Osteocyte (in vitro differentiated cells): ENCODE data around the gene GARIN5B. TPM values are rescaled to one million over a fixed set of nuclear protein-coding genes. Genes with fewer than 3 reads are reported as not detected.

Experiments used
- DNase-seq: peaks from one replicate; pipeline ENCODE4 v3.0.0; 2021; ENCODE audit warnings: mixed read lengths; ENCODE audit not compliant: unreplicated experiment; ENCODE audit errors: extremely low spot score
- H3K27ac Mint-ChIP-seq: one replicate; pipeline ENCODE4 v1.8.0; 2021; ENCODE audit warnings: mild to moderate bottlenecking, mixed read lengths; ENCODE audit not compliant: unreplicated experiment
- H3K27me3 Mint-ChIP-seq: one replicate; pipeline ENCODE4 v1.8.0; 2021; ENCODE audit warnings: mixed read lengths; ENCODE audit not compliant: unreplicated experiment
- H3K36me3 Mint-ChIP-seq: one replicate; pipeline ENCODE4 v1.8.0; 2021; ENCODE audit warnings: mixed read lengths; ENCODE audit not compliant: unreplicated experiment
- H3K4me1 Mint-ChIP-seq: one replicate; pipeline ENCODE4 v1.8.0; 2021; ENCODE audit warnings: mixed read lengths; ENCODE audit not compliant: unreplicated experiment
- H3K4me3 Mint-ChIP-seq: one replicate; pipeline ENCODE4 v1.8.0; 2021; ENCODE audit warnings: mild to moderate bottlenecking, moderate library complexity, mixed read lengths; ENCODE audit not compliant: unreplicated experiment
- H3K9me3 Mint-ChIP-seq: one replicate; pipeline ENCODE4 v1.8.0; 2021; ENCODE audit warnings: mixed read lengths; ENCODE audit not compliant: unreplicated experiment
- total RNA-seq: library from RNA; stranded (reverse); gene quantifications from 2 replicates; pipeline ENCODE4 v1.2.1, GENCODE V29; 2021
- TF ChIP-seq, protein P1 (sequence below): fragments of 200-600 bp; sonication (generic); IDR thresholded peaks from 2 replicates; pipeline ENCODE4 v1.5.0; 2021; ENCODE audit warnings: antibody characterized with exemption, mild to moderate bottlenecking, moderate library complexity

The GARIN5B gene
- total RNA-seq, 1 donor from 2014 or later: not detected

DNA sequence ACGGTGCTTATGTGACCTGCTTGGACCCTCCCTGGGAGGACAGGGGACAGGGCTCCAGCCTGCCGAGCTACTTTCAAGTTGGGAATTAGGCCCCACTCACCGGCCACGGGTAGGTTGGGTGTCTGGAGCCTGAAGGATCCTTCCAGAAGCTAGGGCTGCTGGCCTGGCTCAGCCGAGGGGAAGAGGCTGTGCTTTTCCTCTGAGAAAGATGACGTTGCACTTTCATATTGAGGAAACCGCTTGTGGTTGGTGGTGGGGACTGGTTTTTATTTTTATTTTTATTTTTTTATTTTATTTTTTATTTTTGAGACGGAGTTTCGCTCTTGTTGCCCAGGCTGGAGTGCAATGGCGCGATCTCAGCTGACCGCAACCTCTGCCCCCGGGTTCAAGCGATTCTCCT lies 37.9 kb downstream of the GARIN5B start, which contains the start of gene TMEM150B:
TSS of gene TMEM150B (minus strand) at position 170 of the 400 bp plus-strand sequence. CDS start 4,305 bp downstream, outside the sequence.
- TF ChIP-seq, protein P1, sequence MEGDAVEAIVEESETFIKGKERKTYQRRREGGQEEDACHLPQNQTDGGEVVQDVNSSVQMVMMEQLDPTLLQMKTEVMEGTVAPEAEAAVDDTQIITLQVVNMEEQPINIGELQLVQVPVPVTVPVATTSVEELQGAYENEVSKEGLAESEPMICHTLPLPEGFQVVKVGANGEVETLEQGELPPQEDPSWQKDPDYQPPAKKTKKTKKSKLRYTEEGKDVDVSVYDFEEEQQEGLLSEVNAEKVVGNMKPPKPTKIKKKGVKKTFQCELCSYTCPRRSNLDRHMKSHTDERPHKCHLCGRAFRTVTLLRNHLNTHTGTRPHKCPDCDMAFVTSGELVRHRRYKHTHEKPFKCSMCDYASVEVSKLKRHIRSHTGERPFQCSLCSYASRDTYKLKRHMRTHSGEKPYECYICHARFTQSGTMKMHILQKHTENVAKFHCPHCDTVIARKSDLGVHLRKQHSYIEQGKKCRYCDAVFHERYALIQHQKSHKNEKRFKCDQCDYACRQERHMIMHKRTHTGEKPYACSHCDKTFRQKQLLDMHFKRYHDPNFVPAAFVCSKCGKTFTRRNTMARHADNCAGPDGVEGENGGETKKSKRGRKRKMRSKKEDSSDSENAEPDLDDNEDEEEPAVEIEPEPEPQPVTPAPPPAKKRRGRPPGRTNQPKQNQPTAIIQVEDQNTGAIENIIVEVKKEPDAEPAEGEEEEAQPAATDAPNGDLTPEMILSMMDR: no peak
- Mint-ChIP-seq H3K9me3 (no peaks in the 10 kb centered on the region), H3K36me3 (no peaks in the 10 kb centered on the region), H3K4me3 (no peak within 1 kb of the TSS), H3K27ac (no peak within 1 kb of the TSS), H3K4me1 (peaks cover under 1% of the 10 kb centered on the region), H3K27me3 (peaks cover 3% of the 10 kb centered on the region)
- no peak for DNase-seq

- Mint-ChIP-seq H3K27ac (no peak overlapping the region), H3K4me3 (no peak overlapping the region), H3K27me3 (peaks cover 7% of the 10 kb centered on the region), H3K9me3 (no peaks in the 10 kb centered on the region), H3K4me1 (peaks cover 5% of the 10 kb centered on the region), H3K36me3 (no peaks in the 10 kb centered on the region)
- no peak for DNase-seq
- TF ChIP-seq, protein P1: no peak
Observed at GRCh38 chr19:55324662-55325061, 38.4 kb downstream of the GARIN5B start.

GRCh38 chr19:55322204-55322885 lies 40.7 kb downstream of the GARIN5B start:
- Mint-ChIP-seq H3K27ac (no peak overlapping the region), H3K4me3 (no peak overlapping the region), H3K27me3 (peaks cover 7% of the 10 kb centered on the region), H3K4me1 (peaks cover 6% of the 10 kb centered on the region), H3K36me3 (no peaks in the 10 kb centered on the region), H3K9me3 (no peaks in the 10 kb centered on the region)
- no peak for DNase-seq
- TF ChIP-seq, protein P1: no peak

GRCh38 chr19:55321466-55322137 lies 41.5 kb downstream of the GARIN5B start:
- no peaks in the 10 kb centered on the region for H3K36me3 Mint-ChIP-seq
- no peak overlapping the region for H3K4me3 Mint-ChIP-seq
- no peak overlapping the region for H3K27ac Mint-ChIP-seq
- no peak for DNase-seq
- TF ChIP-seq, protein P1: no peak
- peaks cover 7% of the 10 kb centered on the region for H3K27me3 Mint-ChIP-seq
- no peaks in the 10 kb centered on the region for H3K9me3 Mint-ChIP-seq
- H3K4me1 Mint-ChIP-seq: peaks cover 6% of the 10 kb centered on the region

DNA sequence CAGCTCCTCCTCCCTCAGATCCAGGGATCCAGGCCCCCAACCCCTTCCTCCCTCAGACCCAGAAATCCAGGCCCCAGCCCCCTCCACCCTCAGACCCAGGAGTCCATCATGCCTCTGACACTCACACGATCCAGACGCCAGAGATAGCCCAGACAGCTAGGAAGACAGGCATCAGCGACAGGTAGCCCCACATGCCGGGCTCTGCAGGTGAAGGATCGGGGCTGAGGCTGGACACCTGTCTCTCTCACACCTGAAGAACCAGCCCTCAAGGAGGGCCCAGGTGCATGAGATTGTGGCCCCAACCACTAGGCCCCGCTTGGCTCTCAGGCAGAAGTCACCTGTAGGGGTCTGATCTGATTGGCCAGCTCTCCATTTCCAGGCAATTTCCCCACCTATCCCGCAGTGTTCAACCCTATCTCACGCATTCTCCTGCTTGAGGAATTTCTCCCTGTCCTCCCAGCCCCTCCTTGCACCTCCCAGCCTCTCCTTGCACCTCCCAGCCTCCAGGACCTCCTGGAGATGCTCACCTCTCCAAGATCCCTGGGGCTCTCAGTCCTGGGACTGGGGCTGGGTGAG lies 42.1 kb downstream of the GARIN5B start:
- no peak for DNase-seq
- TF ChIP-seq, protein P1: no peak
- peaks cover 7% of the 10 kb centered on the region for H3K27me3 Mint-ChIP-seq
- H3K27ac Mint-ChIP-seq: no peak overlapping the region
- no peak overlapping the region for H3K4me3 Mint-ChIP-seq
- peaks cover 6% of the 10 kb centered on the region for H3K4me1 Mint-ChIP-seq
- no peaks in the 10 kb centered on the region for H3K36me3 Mint-ChIP-seq
- H3K9me3 Mint-ChIP-seq: no peaks in the 10 kb centered on the region
